ENCODE results near the gene LGR6. TPM values are rescaled to one million over a fixed set of nuclear protein-coding genes. Genes with fewer than 3 reads are reported as not detected.

Gene LGR6
- total RNA-seq, 1 experiment from 2014 or later, result 0.56 TPM

GRCh38 chr1:202184750-202185460 is 8.7 kb upstream of the LGR6 start:
- ChIA-PET POLR2A (interaction anchor here (1.7 kb wide), 1 partner anchor 11 kb away, joined by 5 read pairs; no protein-coding TSS in a partner anchor), CTCF (interaction anchor here (0.6 to 21.3 kb wide), 37 partner anchors 8 to 904 kb away, joined by 3 to 954 read pairs (median 5); partner anchors contain the start of gene LGR6)
- peak; percentile 96 for DNase-seq (ENCODE audit: unreplicated experiment)
- intact Hi-C loops (cut with micrococcal nuclease), result loop anchor here (1.0 to 10.0 kb wide), 4 partner anchors 52 to 534 kb away; no protein-coding TSS in a partner anchor
- Mint-ChIP-seq H3K4me1 (ENCODE audit: insufficient read depth, unreplicated experiment) (peaks cover 13% of the 10 kb centered on the region), H3K9me3 (ENCODE audit: unreplicated experiment) (no peaks in the 10 kb centered on the region), H3K4me3 (ENCODE audit: unreplicated experiment) (no peak overlapping the region), H3K27me3 (ENCODE audit: insufficient read depth, unreplicated experiment) (peaks cover 50% of the 10 kb centered on the region), H3K27ac (ENCODE audit: low read depth, unreplicated experiment) (no peak overlapping the region), H3K36me3 (ENCODE audit: insufficient read depth, unreplicated experiment) (peaks cover 5% of the 10 kb centered on the region)
- no TSS peak for BruUV-seq (replicated peaks)
- peak; percentile 100 for TF ChIP-seq CTCF (IDR thresholded peaks at IDR 0.05; ENCODE audit: unreplicated experiment)

DNA sequence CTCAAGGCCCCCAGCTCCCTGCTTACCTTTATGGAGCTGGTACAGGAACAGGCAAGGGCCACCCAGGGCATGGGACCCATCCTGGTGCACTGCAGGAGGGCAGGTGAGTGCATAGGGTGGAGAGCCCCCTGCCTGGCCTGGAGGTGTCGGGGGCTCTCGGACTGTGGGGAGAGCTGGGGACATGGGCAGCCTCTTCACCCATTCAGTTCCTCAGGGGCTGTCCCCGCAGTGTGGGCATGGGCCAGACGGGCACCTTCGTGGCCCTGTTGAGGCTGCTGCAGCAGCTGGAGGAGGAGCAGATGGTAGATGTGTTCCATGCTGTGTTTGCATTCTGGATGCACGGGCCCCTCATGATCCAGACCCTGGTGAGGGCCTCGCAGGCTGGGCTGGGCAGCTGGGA is 7.3 kb upstream of the LGR6 start:
- Mint-ChIP-seq H3K9me3 (ENCODE audit: unreplicated experiment) (no peaks in the 10 kb centered on the region), H3K4me1 (ENCODE audit: insufficient read depth, unreplicated experiment) (peaks cover 13% of the 10 kb centered on the region), H3K27me3 (ENCODE audit: insufficient read depth, unreplicated experiment) (peaks cover 48% of the 10 kb centered on the region), H3K4me3 (ENCODE audit: unreplicated experiment) (no peak overlapping the region), H3K27ac (ENCODE audit: low read depth, unreplicated experiment) (no peak overlapping the region), H3K36me3 (ENCODE audit: insufficient read depth, unreplicated experiment) (peaks cover 5% of the 10 kb centered on the region)
- ChIA-PET POLR2A (interaction anchor here (0.9 to 1.7 kb wide), 3 partner anchors 10 to 129 kb away, joined by 3 to 5 read pairs (median 4); no protein-coding TSS in a partner anchor), CTCF (interaction anchor here (0.6 to 21.3 kb wide), 21 partner anchors 10 to 1088 kb away, joined by 3 to 954 read pairs (median 6); partner anchors contain the start of gene UBE2T)
- TF ChIP-seq CTCF (IDR thresholded peaks at IDR 0.05; ENCODE audit: unreplicated experiment), result no peak
- no peak for DNase-seq (ENCODE audit: unreplicated experiment)
- intact Hi-C loops (cut with micrococcal nuclease), result loop anchor here (10.0 kb wide), 1 partner anchor 258 kb away; no protein-coding TSS in a partner anchor
- no TSS peak for BruUV-seq (replicated peaks)

DNA sequence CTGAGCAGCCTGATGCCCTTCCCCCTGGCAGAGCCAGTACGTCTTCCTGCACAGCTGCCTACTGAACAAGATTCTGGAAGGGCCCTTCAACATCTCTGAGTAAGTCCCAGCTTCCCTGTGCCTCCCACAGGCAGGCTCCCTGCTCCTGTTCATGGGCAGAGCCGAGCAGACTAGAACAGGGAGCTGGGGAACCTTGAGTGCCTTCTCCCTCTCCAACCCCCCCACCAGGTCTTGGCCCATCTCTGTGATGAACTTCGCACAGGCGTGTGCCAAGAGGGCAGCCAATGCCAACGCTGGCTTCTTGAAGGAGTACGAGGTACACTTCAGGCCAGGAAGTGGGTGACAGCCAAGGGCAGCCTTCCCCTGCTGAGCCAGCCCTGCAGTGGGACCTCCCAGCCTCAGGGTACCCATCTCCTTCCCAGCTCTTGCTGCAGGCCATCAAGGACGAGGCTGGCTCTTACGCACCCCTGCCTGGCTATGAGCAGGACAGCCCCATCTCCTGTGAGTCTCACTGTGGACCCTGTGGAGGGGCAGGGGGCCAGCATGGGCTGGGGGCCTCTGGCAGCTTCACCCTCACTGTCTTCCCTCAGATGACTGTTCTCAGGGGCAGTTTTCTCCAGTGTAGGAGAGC is 6.4 kb upstream of the LGR6 start:
- no peak for TF ChIP-seq CTCF (IDR thresholded peaks at IDR 0.05; ENCODE audit: unreplicated experiment)
- Mint-ChIP-seq H3K4me1 (ENCODE audit: insufficient read depth, unreplicated experiment) (peaks cover 13% of the 10 kb centered on the region), H3K36me3 (ENCODE audit: insufficient read depth, unreplicated experiment) (peaks cover 5% of the 10 kb centered on the region), H3K27me3 (ENCODE audit: insufficient read depth, unreplicated experiment) (peaks cover 48% of the 10 kb centered on the region), H3K27ac (ENCODE audit: low read depth, unreplicated experiment) (no peak overlapping the region), H3K9me3 (ENCODE audit: unreplicated experiment) (no peaks in the 10 kb centered on the region), H3K4me3 (ENCODE audit: unreplicated experiment) (no peak overlapping the region)
- ChIA-PET POLR2A (interaction anchor here (1.3 kb wide), 1 partner anchor 128 kb away, joined by 4 read pairs; no protein-coding TSS in a partner anchor), CTCF (interaction anchor here (0.5 to 21.3 kb wide), 22 partner anchors 9 to 532 kb away, joined by 3 to 954 read pairs (median 6); partner anchors contain the start of gene UBE2T)
- BruUV-seq (replicated peaks), result no TSS peak
- DNase-seq (ENCODE audit: unreplicated experiment), result no peak
- intact Hi-C loops (cut with micrococcal nuclease), result loop anchor here (10.0 kb wide), 1 partner anchor 258 kb away; no protein-coding TSS in a partner anchor

All from MCF 10A (cell line).